Mucosa of rectum (tissue), 2 donors: ENCODE measurements around the gene MRPS18B.

ENCODE experiments used
- H3K27ac ChIP-seq, 2 donors: one replicate each; pipeline ENCODE4 v1.7.0; 2013; ENCODE audit warnings: inconsistent platforms in 2 of 2, low read depth in 2 of 2, low read length in 2 of 2
- H3K27me3 ChIP-seq, 2 donors: one replicate each; pipeline ENCODE4 v1.7.0; 2013; ENCODE audit warnings: low read length in 2 of 2; ENCODE audit not compliant: control insufficient read depth in 2 of 2, insufficient read depth in 2 of 2
- H3K36me3 ChIP-seq, 2 donors: one replicate each; pipeline ENCODE4 v1.7.0; 2013; ENCODE audit warnings: low read length in 2 of 2; ENCODE audit not compliant: control insufficient read depth in 2 of 2, insufficient read depth in 2 of 2
- H3K4me1 ChIP-seq, 2 donors: one replicate each; pipeline ENCODE4 v1.7.0; 2013; ENCODE audit warnings: low read length in 2 of 2, mild to moderate bottlenecking in 1 of 2; ENCODE audit not compliant: control insufficient read depth in 2 of 2, insufficient read depth in 2 of 2
- H3K4me3 ChIP-seq, 2 donors: one replicate each; pipeline ENCODE4 v1.7.0; 2013; ENCODE audit warnings: low read length in 2 of 2
- H3K9ac ChIP-seq, 2 donors: one replicate each; pipeline ENCODE4 v1.7.0; 2013; ENCODE audit warnings: low read length in 2 of 2, low read depth in 1 of 2, mild to moderate bottlenecking in 1 of 2
- H3K9me3 ChIP-seq, 2 donors: one replicate each; pipeline ENCODE4 v1.7.0; 2013; ENCODE audit warnings: low read length in 2 of 2; ENCODE audit not compliant: control insufficient read depth in 2 of 2
- donor health status: healthy.
- donor health status: Normal muscosa, but diverticular disease.

Gene MRPS18B

DNA sequence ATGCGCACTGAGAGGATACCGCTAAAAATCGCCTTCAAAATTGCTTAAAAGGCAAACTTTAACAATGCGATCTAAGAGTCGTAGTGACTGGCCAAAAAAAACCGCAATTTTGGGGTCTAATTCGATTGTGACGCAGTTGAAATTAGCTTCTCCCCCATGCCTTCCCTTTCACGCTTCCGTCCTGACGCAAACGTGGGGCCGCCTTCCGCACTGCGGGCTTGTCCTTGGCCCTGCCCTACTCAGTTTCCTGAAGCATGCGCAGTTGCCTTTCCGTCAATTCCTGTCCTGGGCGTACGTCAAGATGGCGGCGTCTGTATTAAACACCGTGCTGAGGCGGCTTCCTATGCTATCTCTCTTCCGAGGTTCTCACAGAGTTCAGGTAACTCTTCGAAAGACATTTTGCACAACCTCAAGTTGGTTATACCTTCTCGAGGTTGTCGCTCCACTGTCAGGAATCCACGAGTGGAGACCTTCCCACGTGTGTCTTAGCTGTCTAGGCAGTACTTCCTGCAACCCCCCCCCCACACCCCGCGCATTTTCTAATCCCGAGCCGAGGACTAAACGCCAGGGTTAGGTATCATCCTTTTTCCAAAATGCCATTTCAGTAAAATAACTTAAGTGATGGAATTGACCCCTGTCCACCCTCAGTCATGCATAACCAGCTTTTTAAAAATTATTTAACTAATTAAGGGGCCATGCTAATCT is at the start of gene MRPS18B:
MRPS18B (plus strand) TSS at position 276 of the 705 bp plus-strand sequence; CDS start at position 302, 26 bp downstream.
- Histone ChIP-seq H3K4me3 (peak within 1 kb of the TSS; percentile 98 to 99), H3K9me3 (no peaks in the 10 kb centered on the region), H3K9ac (peak within 1 kb of the TSS; percentile 95 to 100), H3K36me3 (peaks cover 21 to 24% of the 10 kb centered on the region in 2 donors), H3K27ac (peak within 1 kb of the TSS; percentile 98), H3K27me3 (no peaks in the 10 kb centered on the region), H3K4me1 (peaks cover 10 to 25% of the 10 kb centered on the region in 2 donors)

DNA sequence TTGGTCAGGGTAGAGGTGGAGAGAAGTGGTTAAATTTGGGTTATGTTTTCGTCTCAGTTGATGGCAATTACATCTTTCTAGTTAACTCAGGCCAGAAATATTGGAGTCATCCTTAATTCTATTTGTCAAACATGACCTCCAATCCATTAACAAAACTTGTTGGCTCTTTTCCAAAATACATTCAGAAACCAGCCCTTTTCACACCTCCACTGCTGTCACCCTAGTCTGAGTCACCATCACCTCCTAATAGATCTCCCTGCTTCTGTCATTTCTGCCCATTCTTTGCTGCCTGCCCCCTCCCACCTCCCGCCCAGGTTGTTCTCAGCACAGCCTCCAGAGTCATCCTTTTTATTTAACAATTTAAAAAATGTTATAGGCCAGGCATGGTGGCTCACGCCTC is 49.4 kb upstream of the MRPS18B start:
- H3K36me3 ChIP-seq: no peaks in the 10 kb centered on the region
- no peak overlapping the region for H3K27ac ChIP-seq
- no peak overlapping the region for H3K9ac ChIP-seq
- no peaks in the 10 kb centered on the region for H3K9me3 ChIP-seq
- no peak overlapping the region for H3K4me3 ChIP-seq
- H3K27me3 ChIP-seq: no peaks in the 10 kb centered on the region
- peaks cover 15 to 24% of the 10 kb centered on the region in 2 donors for H3K4me1 ChIP-seq

- Histone ChIP-seq H3K36me3 (peaks cover 0 to 4% of the 10 kb centered on the region in 2 donors), H3K4me3 (peak overlapping the region; percentile 73 to 97), H3K9ac (peak overlapping the region; percentile 79 to 88), H3K4me1 (peaks cover 15 to 25% of the 10 kb centered on the region in 2 donors), H3K9me3 (no peaks in the 10 kb centered on the region), H3K27me3 (no peaks in the 10 kb centered on the region), H3K27ac (no peak overlapping the region)
Observed at GRCh38 chr6:30570263-30570662, 47.4 kb upstream of the MRPS18B start.

DNA sequence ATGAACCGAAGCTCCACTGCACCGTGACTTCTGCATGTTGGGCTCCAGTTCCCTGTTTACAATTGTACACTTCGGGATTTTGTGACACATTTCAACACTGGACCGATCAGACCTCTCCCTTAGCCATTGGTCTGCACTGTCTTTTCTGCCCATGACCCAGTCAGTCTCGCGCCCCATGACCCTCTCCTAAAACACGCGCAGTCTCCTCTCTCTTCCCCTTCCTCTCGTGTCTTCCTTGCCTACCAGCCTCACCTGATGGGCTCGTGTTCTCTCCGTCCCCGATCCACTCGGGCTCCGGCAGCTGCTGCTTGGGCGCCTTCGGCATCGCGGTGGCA is 46.9 kb upstream of the MRPS18B start:
- Histone ChIP-seq H3K4me1 (peaks cover 15 to 25% of the 10 kb centered on the region in 2 donors), H3K9me3 (no peaks in the 10 kb centered on the region), H3K27ac (peak overlapping the region; percentile 62 to 94), H3K9ac (peak overlapping the region; percentile 79 to 88), H3K36me3 (peaks cover 0 to 4% of the 10 kb centered on the region in 2 donors), H3K27me3 (no peaks in the 10 kb centered on the region), H3K4me3 (peak overlapping the region; percentile 73 to 97)

GRCh38 chr6:30571075-30571761 is 46.4 kb upstream of the MRPS18B start, which contains the start of gene ABCF1:
ABCF1 (plus strand) TSS chr6:30571442; CDS start chr6:30571488, 46 bp downstream.
- Histone ChIP-seq H3K27ac (peak within 1 kb of the TSS; percentile 88 to 94), H3K9me3 (no peaks in the 10 kb centered on the region), H3K4me1 (peaks cover 15 to 25% of the 10 kb centered on the region in 2 donors), H3K27me3 (no peaks in the 10 kb centered on the region), H3K9ac (peak within 1 kb of the TSS; percentile 79 to 90), H3K36me3 (peaks cover 0 to 4% of the 10 kb centered on the region in 2 donors), H3K4me3 (peak within 1 kb of the TSS; percentile 87 to 97)

DNA sequence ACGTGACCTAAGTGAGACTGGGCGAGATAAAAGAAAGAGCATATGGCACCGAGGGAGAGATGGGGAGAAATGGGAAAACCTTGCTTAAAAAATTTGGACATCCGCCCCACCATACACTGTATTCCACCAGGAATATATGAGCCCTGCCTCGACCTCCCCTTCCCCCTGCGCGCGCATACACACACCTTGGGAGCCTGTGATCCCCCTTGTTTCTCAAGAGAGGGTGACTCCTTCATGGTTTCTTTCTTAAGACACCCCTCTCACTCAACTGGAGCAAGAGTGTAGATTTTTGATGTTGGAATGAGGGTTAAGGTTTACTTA is 45.9 kb upstream of the MRPS18B start:
- peaks cover 2 to 8% of the 10 kb centered on the region in 2 donors for H3K36me3 ChIP-seq
- peak overlapping the region; percentile 87 to 97 for H3K4me3 ChIP-seq
- peak overlapping the region; percentile 79 to 90 for H3K9ac ChIP-seq
- peak overlapping the region; percentile 88 to 94 for H3K27ac ChIP-seq
- peaks cover 15 to 25% of the 10 kb centered on the region in 2 donors for H3K4me1 ChIP-seq
- no peaks in the 10 kb centered on the region for H3K9me3 ChIP-seq
- H3K27me3 ChIP-seq: no peaks in the 10 kb centered on the region

GRCh38 chr6:30572148-30572547 is 45.5 kb upstream of the MRPS18B start:
- H3K4me3 ChIP-seq: peak overlapping the region; percentile 87 to 97
- H3K4me1 ChIP-seq: peaks cover 15 to 25% of the 10 kb centered on the region in 2 donors
- peaks cover 7 to 12% of the 10 kb centered on the region in 2 donors for H3K36me3 ChIP-seq
- no peaks in the 10 kb centered on the region for H3K27me3 ChIP-seq
- peak overlapping the region; percentile 79 to 90 for H3K9ac ChIP-seq
- peak overlapping the region; percentile 88 to 94 for H3K27ac ChIP-seq
- no peaks in the 10 kb centered on the region for H3K9me3 ChIP-seq

GRCh38 chr6:30573113-30573512 is 44.5 kb upstream of the MRPS18B start:
- no peak overlapping the region for H3K4me3 ChIP-seq
- no peak overlapping the region for H3K27ac ChIP-seq
- no peaks in the 10 kb centered on the region for H3K27me3 ChIP-seq
- H3K36me3 ChIP-seq: peaks cover 16 to 21% of the 10 kb centered on the region in 2 donors
- H3K4me1 ChIP-seq: peaks cover 15 to 25% of the 10 kb centered on the region in 2 donors
- no peaks in the 10 kb centered on the region for H3K9me3 ChIP-seq
- H3K9ac ChIP-seq: no peak overlapping the region

GRCh38 chr6:30578051-30578450 is 39.6 kb upstream of the MRPS18B start:
- Histone ChIP-seq H3K27ac (no peak overlapping the region), H3K9ac (no peak overlapping the region), H3K36me3 (peaks cover 47 to 56% of the 10 kb centered on the region in 2 donors), H3K27me3 (no peaks in the 10 kb centered on the region), H3K9me3 (no peaks in the 10 kb centered on the region), H3K4me1 (peaks cover 0 to 3% of the 10 kb centered on the region in 2 donors), H3K4me3 (no peak overlapping the region)

DNA sequence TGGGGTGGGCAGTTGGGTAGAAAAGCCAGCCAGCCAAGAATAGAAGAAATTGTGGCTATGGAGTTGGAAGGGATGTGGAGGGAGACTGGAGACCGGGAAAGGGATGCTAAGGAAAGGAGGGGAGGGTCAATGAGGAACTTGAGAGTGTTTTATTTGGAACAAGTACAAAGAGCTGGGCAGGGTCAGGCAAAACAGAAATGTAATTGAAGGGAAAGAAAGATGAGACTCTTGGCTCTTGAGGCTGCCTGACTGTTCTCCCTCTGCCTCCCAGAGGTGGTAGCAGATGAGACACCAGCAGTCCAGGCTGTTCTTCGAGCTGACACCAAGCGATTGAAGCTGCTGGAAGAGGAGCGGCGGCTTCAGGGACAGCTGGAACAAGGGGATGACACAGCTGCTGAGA is 33.7 kb upstream of the MRPS18B start:
- Histone ChIP-seq H3K4me3 (no peak overlapping the region), H3K27ac (no peak overlapping the region), H3K9ac (no peak overlapping the region), H3K4me1 (no peaks in the 10 kb centered on the region), H3K36me3 (peaks cover 67 to 70% of the 10 kb centered on the region in 2 donors), H3K9me3 (no peaks in the 10 kb centered on the region), H3K27me3 (no peaks in the 10 kb centered on the region)
